ENCODE measurements around the gene SCAMP1. TPM values are rescaled to one million over a fixed set of nuclear protein-coding genes. Genes with fewer than 3 reads are reported as not detected.

SCAMP1 gene
- total RNA-seq, 1 experiment from 2014 or later = 36.0 TPM

GRCh38 chr5:78376315-78376714 is 15.9 kb downstream of the SCAMP1 start:
- Histone ChIP-seq H3T11ph (ENCODE audit: low read length) (no peak overlapping the region), H2BK120ac (ENCODE audit: low read depth, low read length, poor library complexity, severe bottlenecking) (no peak overlapping the region), H3K4me2 (ENCODE audit: insufficient read depth, insufficient read length, low read length) (no peak overlapping the region), H3K18ac (ENCODE audit: insufficient read length, low read depth, low read length) (no peak overlapping the region), H2BK5ac (ENCODE audit: insufficient read length, low read length) (no peak overlapping the region), H2BK15ac (ENCODE audit: low read depth, low read length) (no peak overlapping the region), H3K27ac (ENCODE audit: insufficient read length, low read depth, low read length) (no peak overlapping the region), H3K79me1 (ENCODE audit: insufficient read depth, low read depth, low read length, poor library complexity, severe bottlenecking) (no peaks in the 10 kb centered on the region), H3K79me2 (ENCODE audit: insufficient read depth, low read length) (no peaks in the 10 kb centered on the region), H4K5ac (ENCODE audit: insufficient read length, low read depth, low read length) (no peak overlapping the region), H2BK12ac (ENCODE audit: insufficient read length, low read depth, low read length) (no peak overlapping the region), H4K8ac (replicated peaks; ENCODE audit: insufficient read length, low read depth, low read length) (no peak overlapping the region), H3K23ac (ENCODE audit: insufficient read length, low read depth, low read length) (no peak overlapping the region), H2AK5ac (ENCODE audit: insufficient read length, low read length) (no peak overlapping the region), H2AFZ (ENCODE audit: low read length) (no peak overlapping the region), H4K91ac (ENCODE audit: insufficient read length, low read depth, low read length) (no peak overlapping the region), H3K56ac (ENCODE audit: insufficient read length, low read depth, low read length) (no peak overlapping the region), H3K4me1 (ENCODE audit: insufficient read depth, low read length) (no peaks in the 10 kb centered on the region), H3K23me2 (ENCODE audit: insufficient read length, low read depth, low read length, poor library complexity, severe bottlenecking) (no peaks in the 10 kb centered on the region), H3K14ac (ENCODE audit: insufficient read depth, low read length) (no peak overlapping the region), H3K9me3 (ENCODE audit: control insufficient read depth, low read depth, low read length) (no peaks in the 10 kb centered on the region), H4K20me1 (ENCODE audit: control insufficient read depth, insufficient read depth, insufficient read length) (no peaks in the 10 kb centered on the region), H3K27me3 (ENCODE audit: insufficient read depth, low read length) (no peaks in the 10 kb centered on the region), H2BK20ac (ENCODE audit: low read depth, low read length, poor library complexity, severe bottlenecking) (no peak overlapping the region), H3K9ac (ENCODE audit: extremely low read depth, insufficient read length, low read length) (no peak overlapping the region), H3K4ac (ENCODE audit: low read depth, low read length) (no peak overlapping the region)
- Mint-ChIP-seq H3K4me3 (no peak overlapping the region), H3K9me3 (no peaks in the 10 kb centered on the region), H3K27ac (no peak overlapping the region), H3K27me3 (ENCODE audit: low read depth) (no peaks in the 10 kb centered on the region; the same call in 1 of the 2 replicates), H3K4me1 (0 out of 4 replicates have a peak, but pooled peaks cover 0 to 6% of the 10 kb centered on the region in 2 experiments), H3K36me3 (ENCODE audit: insufficient read depth in 1 of 3, low read depth in 3 of 3) (no peaks in the 10 kb centered on the region; a peak in 1 of 7 replicates)
- no peak for DNase-seq
- WGBS (ENCODE audit: extremely low coverage, insufficient read length, low lambda C conversion rate) = no CpG with 5 or more reads among the region's 3 CpGs
- TF ChIP-seq CTCF (conservative IDR thresholded peaks at IDR 0.05) = no peak
